Left ventricle myocardium inferior (tissue), 1 donor: ENCODE measurements around the gene CEP44. TPM values are rescaled to one million over a fixed set of nuclear protein-coding genes. Genes with fewer than 3 reads are reported as not detected.
"Not testable (repeated sequence)": the region's sequence is repeated elsewhere in the genome, so short reads cannot be mapped to it uniquely, and the experiment has no call there.

Experiments
- DNase-seq: peaks from one replicate; pipeline ENCODE4 v3.0.0-alpha.2; 2020
- H3K27ac ChIP-seq: fragments of 200-600 bp; replicated peaks from 2 replicates; pipeline ENCODE4 v1.8.0; 2021
- H3K27me3 ChIP-seq: fragments of 200-600 bp; 2 replicates; pipeline ENCODE4 v1.8.0; 2021; ENCODE audit warnings: low read depth
- H3K36me3 ChIP-seq: fragments of 200-600 bp; 2 replicates; pipeline ENCODE4 v1.8.0; 2021
- H3K4me1 ChIP-seq: fragments of 200-600 bp; 2 replicates; pipeline ENCODE4 v1.8.0; 2021
- H3K4me3 ChIP-seq: fragments of 200-600 bp; 2 replicates; pipeline ENCODE4 v1.8.0; 2021; ENCODE audit warnings: mild to moderate bottlenecking, moderate library complexity
- H3K9me3 ChIP-seq: fragments of 200-600 bp; replicated peaks from 2 replicates; pipeline ENCODE4 v1.8.0; 2021
- intact Hi-C: fragments of 100-400 bp; cut with micrococcal nuclease; formaldehyde crosslinking; loops from one replicate; pipeline ENCODE4 v1.11.0; 2022
- total RNA-seq: library from RNA; stranded (reverse); fragmentation: NEBNext Ultra II Directional; extraction: Animal tissue kit (Norgen Biotek cat#: 25700); gene quantifications from one replicate; pipeline ENCODE4 v1.2.1, GENCODE V29; 2021
- TF ChIP-seq, protein P1 (sequence below): fragments of 200-600 bp; IDR thresholded peaks from 2 replicates; pipeline ENCODE4 v1.8.0; 2021; ENCODE audit warnings: antibody characterized with exemption, mild to moderate bottlenecking, borderline replicate concordance
- donor health status: DM: no; HTN: yes; CAD: no; lungs with severe emphysema.

CEP44 gene
- total RNA-seq, 1 donor from 2014 or later: 11.2 TPM

DNA sequence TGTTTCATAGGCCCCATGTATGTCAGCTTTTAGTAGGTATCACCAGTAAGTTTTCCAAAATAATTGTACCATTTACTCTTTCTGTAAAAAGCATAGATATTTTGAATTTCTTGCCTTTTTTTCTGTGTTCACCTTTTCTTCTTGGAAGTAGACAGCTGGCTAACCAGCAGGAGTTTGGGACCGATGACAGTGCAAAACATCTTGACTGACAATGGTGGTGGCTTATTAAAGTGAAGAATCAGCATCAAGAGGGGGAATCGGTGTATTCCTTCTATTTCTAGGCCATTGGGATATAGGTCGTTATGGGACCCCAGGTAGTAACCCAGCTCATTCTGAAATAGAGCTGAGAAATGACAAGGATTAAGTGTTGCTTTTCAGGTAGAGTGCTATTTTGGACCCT, 3.2 kb downstream of the CEP44 start:
- no peaks in the 10 kb centered on the region for H3K27me3 ChIP-seq
- no peak for DNase-seq
- H3K9me3 ChIP-seq: peaks cover 14% of the 10 kb centered on the region
- no peak overlapping the region for H3K4me3 ChIP-seq
- TF ChIP-seq, protein P1, sequence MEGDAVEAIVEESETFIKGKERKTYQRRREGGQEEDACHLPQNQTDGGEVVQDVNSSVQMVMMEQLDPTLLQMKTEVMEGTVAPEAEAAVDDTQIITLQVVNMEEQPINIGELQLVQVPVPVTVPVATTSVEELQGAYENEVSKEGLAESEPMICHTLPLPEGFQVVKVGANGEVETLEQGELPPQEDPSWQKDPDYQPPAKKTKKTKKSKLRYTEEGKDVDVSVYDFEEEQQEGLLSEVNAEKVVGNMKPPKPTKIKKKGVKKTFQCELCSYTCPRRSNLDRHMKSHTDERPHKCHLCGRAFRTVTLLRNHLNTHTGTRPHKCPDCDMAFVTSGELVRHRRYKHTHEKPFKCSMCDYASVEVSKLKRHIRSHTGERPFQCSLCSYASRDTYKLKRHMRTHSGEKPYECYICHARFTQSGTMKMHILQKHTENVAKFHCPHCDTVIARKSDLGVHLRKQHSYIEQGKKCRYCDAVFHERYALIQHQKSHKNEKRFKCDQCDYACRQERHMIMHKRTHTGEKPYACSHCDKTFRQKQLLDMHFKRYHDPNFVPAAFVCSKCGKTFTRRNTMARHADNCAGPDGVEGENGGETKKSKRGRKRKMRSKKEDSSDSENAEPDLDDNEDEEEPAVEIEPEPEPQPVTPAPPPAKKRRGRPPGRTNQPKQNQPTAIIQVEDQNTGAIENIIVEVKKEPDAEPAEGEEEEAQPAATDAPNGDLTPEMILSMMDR: no peak
- H3K36me3 ChIP-seq: peaks cover 8% of the 10 kb centered on the region
- peaks cover 49% of the 10 kb centered on the region for H3K4me1 ChIP-seq
- no peak overlapping the region for H3K27ac ChIP-seq
- intact Hi-C loops: no loop called here

DNA sequence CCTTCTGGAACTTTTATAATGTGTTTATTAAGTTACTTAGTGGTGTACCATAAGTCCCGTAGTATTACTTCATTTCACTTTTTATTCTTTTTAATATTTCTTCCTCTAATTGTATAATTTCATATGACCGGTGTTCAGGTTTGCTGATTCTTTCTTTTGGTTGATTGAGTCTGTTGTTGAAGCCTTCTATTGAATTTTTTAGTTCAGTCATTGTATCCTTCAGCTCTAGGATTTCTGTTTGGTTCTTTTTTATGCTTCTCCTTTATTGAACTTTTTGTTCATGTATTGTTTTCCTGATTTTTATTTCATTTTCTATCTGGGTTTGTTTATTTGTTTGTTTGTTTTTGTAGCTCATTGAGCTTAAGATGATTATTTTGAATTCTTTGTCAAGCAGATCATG, 8.8 kb downstream of the CEP44 start:
- Histone ChIP-seq H3K9me3 (peaks cover 33% of the 10 kb centered on the region), H3K36me3 (peaks cover 28% of the 10 kb centered on the region), H3K27me3 (no peaks in the 10 kb centered on the region), H3K4me1 (no peaks in the 10 kb centered on the region), H3K27ac (no peak overlapping the region), H3K4me3 (no peak overlapping the region)
- TF ChIP-seq, protein P1: no peak
- intact Hi-C loops: no loop called here
- no peak for DNase-seq

DNA sequence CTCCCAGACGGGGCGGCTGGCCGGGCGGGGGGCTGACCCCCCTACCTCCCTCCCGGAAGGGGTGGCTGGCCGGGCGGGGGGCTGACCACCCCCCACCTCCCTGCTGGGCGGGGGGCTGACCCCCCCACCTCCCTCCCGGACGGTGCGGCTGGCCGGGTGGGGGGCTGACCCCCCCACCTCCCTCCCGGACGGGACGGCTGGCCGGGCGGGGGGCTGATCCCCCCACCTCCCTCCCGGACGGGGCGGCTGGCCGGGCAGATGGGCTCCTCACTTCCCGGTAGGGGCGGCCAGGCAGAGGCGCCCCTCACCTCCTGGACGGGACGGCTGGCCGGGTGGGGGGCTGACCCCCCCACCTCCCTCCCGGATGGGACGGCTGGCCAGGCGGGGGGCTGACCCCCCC, 10.9 kb downstream of the CEP44 start:
- H3K4me1 ChIP-seq, H3K27ac ChIP-seq, intact Hi-C loops, DNase-seq, H3K4me3 ChIP-seq, H3K27me3 ChIP-seq: not testable (repeated sequence)
- H3K36me3 ChIP-seq: peaks cover 35% of the 10 kb centered on the region
- H3K9me3 ChIP-seq: peaks cover 33% of the 10 kb centered on the region

DNA sequence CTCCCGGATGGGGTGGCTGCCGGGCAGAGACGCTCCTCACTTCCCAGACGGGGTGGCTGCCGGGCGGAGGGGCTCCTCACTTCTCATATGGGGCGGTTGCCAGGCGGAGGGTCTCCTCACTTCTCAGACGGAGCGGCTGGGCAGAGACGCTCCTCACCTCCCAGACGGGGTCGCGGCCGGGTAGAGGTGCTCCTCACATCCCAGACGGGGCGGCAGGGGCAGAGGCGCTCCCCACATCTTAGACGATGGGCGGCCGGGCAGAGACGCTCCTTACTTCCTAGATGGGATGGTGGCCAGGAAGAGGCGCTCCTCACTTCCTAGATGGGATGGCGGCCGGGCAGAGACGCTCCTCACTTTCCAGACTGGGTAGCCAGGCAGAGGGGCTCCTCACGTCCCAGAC, 11.4 kb downstream of the CEP44 start:
- H3K27me3 ChIP-seq, H3K4me1 ChIP-seq, H3K4me3 ChIP-seq, H3K27ac ChIP-seq, DNase-seq, intact Hi-C loops: not testable (repeated sequence)
- Histone ChIP-seq H3K36me3 (peaks cover 40% of the 10 kb centered on the region), H3K9me3 (peaks cover 33% of the 10 kb centered on the region)

DNA sequence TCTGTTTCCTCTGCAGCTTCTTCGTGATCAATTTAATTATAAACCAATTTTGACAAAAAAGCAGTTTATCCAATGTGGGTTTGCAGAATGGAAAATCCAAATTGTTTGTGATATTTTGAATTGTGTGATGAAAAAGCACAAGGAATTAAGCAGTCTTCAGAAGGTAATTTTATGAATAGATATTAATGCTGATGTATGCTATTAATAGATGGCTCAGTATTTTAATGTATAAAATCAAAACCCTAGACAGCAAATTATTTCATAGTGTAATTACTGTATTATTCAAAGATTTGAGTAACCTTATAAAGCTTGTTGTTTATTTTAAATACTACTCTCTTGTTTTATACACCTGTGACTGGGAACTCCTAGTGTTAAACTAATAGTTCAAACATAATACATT, 20.0 kb downstream of the CEP44 start:
- TF ChIP-seq, protein P1: no peak
- Histone ChIP-seq H3K4me1 (no peaks in the 10 kb centered on the region), H3K27ac (no peak overlapping the region), H3K9me3 (no peaks in the 10 kb centered on the region), H3K4me3 (no peak overlapping the region), H3K27me3 (no peaks in the 10 kb centered on the region), H3K36me3 (peaks cover 85% of the 10 kb centered on the region)
- DNase-seq: no peak
- intact Hi-C loops: no loop called here

DNA sequence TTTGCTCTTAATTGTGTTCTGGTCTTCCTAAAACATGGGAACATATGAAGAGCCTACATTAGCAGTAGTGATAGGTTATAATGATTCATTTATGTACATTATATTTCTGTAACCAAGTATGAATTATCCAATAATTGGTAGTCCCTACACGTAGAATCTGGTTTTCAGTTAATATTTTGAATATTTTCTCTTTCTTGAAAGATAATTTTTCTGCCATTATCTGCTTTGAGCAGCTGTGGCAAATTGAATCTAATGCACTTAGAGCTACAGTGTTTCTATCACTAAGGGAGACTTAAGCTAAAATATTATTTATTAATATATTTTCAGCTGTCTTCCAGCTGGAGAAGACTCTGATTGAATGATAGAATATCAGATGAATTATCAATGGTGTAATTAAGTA, 21.0 kb downstream of the CEP44 start:
- no peaks in the 10 kb centered on the region for H3K9me3 ChIP-seq
- no peak overlapping the region for H3K27ac ChIP-seq
- H3K36me3 ChIP-seq: peaks cover 87% of the 10 kb centered on the region
- H3K4me3 ChIP-seq: no peak overlapping the region
- TF ChIP-seq, protein P1: no peak
- H3K4me1 ChIP-seq: no peaks in the 10 kb centered on the region
- H3K27me3 ChIP-seq: no peaks in the 10 kb centered on the region
- DNase-seq: no peak
- intact Hi-C loops: no loop called here

DNA sequence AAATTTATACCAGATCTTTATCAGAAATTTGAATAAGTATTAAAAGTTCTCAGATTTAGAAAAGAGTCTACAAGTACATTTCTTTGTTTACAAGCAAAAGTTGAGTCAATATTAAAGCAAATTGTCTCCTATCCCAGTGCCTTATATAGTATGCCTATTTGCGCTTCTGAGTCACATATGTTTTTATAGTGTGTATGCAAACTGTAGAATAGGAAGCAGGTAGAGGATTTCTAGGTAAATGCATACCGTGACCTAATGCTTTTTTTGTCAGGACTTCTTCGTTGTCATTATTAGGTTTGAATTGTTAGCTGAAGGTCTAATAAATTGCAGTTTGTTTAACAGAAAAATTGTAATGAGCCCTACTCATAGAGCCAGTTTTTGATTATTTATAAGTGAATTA, 22.2 kb downstream of the CEP44 start:
- no peak overlapping the region for H3K27ac ChIP-seq
- no peaks in the 10 kb centered on the region for H3K27me3 ChIP-seq
- DNase-seq: no peak
- H3K4me1 ChIP-seq: no peaks in the 10 kb centered on the region
- H3K4me3 ChIP-seq: no peak overlapping the region
- no peaks in the 10 kb centered on the region for H3K9me3 ChIP-seq
- TF ChIP-seq, protein P1: no peak
- intact Hi-C loops: no loop called here
- H3K36me3 ChIP-seq: peaks cover 85% of the 10 kb centered on the region
